Measurements from ENCODE around the gene APOA5. TPM values are rescaled to one million over a fixed set of nuclear protein-coding genes. Genes with fewer than 3 reads are reported as not detected.

Gene APOA5
- total and polyA plus RNA-seq, 8 donors, result not detected

- Histone ChIP-seq H3K27ac (no peak overlapping the region), H3K36me3 (no peaks in the 10 kb centered on the region), H3K4me3 (no peak overlapping the region), H3K27me3 (no peaks in the 10 kb centered on the region), H3K9me3 (no peaks in the 10 kb centered on the region), H3K4me1 (peaks cover 6 to 33% (median 22%) of the 10 kb centered on the region in 4 donors)
- TF ChIP-seq CTCF (IDR thresholded peaks at IDR 0.05) (no peak), POLR2A (IDR thresholded peaks at IDR 0.05) (no peak), POLR2AphosphoS5 (IDR thresholded peaks at IDR 0.05) (no peak), EP300 (IDR thresholded peaks at IDR 0.05) (no peak)
- DNase-seq, result no peak
- intact Hi-C loops (cut with DNase I; ENCODE audit: low total_unique reads), result loop anchor here (10.0 kb wide), 1 partner anchor 312 kb away; no protein-coding TSS in a partner anchor
- 74 to 86% (median 75%) methylated on average over 8 of the region's 8 CpGs for WGBS, 5 donors
Observed at GRCh38 chr11:116792869-116793771, 1.4 kb upstream of the APOA5 start.

GRCh38 chr11:116792144-116792868 is 627 bp upstream of the APOA5 start:
- WGBS, 5 donors, result 64 to 82% (median 69%) methylated on average over 8 of the region's 8 CpGs
- Histone ChIP-seq H3K36me3 (no peaks in the 10 kb centered on the region), H3K27me3 (no peaks in the 10 kb centered on the region), H3K9me3 (no peaks in the 10 kb centered on the region), H3K27ac (no peak overlapping the region), H3K4me3 (no peak overlapping the region), H3K4me1 (peaks cover 6 to 27% (median 22%) of the 10 kb centered on the region in 4 donors)
- peak in 1 of 2 donors; percentile 5 for DNase-seq
- intact Hi-C loops (cut with DNase I; ENCODE audit: low total_unique reads), result loop anchor here (10.0 kb wide), 1 partner anchor 312 kb away; no protein-coding TSS in a partner anchor
- TF ChIP-seq CTCF (IDR thresholded peaks at IDR 0.05) (no peak), POLR2A (IDR thresholded peaks at IDR 0.05) (no peak), POLR2AphosphoS5 (IDR thresholded peaks at IDR 0.05) (no peak), EP300 (IDR thresholded peaks at IDR 0.05) (no peak)

GRCh38 chr11:116791002-116791812 is 472 bp downstream of the APOA5 start:
- Histone ChIP-seq H3K9me3 (no peaks in the 10 kb centered on the region), H3K27me3 (no peaks in the 10 kb centered on the region), H3K4me1 (peaks cover 11 to 38% (median 33%) of the 10 kb centered on the region in 4 donors), H3K36me3 (peaks cover 0 to 7% (median 4%) of the 10 kb centered on the region in 4 donors), H3K27ac (no peak overlapping the region), H3K4me3 (peak overlapping the region in 2 of 4 donors; percentile 19 to 23)
- TF ChIP-seq CTCF (IDR thresholded peaks at IDR 0.05) (peak in 6 of 7 experiments; percentile 78 to 95 (median 91)), POLR2AphosphoS5 (IDR thresholded peaks at IDR 0.05) (no peak), EP300 (IDR thresholded peaks at IDR 0.05) (no peak), POLR2A (IDR thresholded peaks at IDR 0.05) (no peak)
- intact Hi-C loops (cut with DNase I; ENCODE audit: low total_unique reads), result loop anchor here (10.0 kb wide), 1 partner anchor 314 kb away; no protein-coding TSS in a partner anchor
- peak; percentile 86 to 90 for DNase-seq
- 11 to 32% (median 27%) methylated on average over 18 to 31 of the region's 31 CpGs for WGBS, 5 donors
